ENCODE results near the gene KRTAP9-3.
"Not testable (repeated sequence)": the region's sequence is repeated elsewhere in the genome, so short reads cannot be mapped to it uniquely, and the experiment has no call there.

The KRTAP9-3 gene

DNA sequence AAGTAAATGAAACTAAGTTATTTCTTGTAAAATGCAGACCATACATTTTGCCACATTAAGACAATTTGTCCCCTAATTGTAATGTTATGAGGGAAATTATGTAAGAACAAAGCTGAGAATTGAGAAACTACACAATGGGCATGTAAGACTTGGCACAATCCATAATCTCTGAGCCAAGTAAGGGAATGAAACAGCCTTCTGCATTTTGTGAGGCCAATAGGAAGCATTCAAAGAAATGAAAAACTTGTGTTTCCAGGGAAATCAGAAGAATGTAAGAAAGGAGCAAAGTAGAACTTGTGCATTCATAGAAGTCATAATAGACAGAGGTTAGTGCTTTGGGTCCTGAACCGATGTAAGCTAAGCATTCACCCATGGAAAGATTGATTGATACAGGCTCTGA, 19.0 kb downstream of the KRTAP9-3 start:
- no peak for DNase-seq

DNA sequence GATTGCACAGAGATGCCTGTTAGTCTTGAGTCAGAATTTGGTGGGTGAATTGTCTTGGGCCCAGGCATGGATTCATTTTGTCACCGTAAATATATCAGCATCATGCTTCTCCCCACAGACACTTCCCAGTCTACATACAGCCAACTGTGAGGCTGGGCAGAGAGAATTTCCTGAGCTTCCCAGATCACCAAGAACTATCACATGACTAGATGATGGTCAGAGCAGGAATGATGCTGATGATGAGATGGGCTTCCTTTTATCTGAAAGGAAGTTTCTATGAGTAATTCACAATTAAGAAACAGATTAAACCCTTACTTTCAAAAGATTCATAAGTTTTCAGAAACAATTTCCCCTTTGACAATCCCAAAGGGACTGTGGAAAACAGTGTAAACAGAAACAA, 22.6 kb downstream of the KRTAP9-3 start:
- no peak for DNase-seq

DNA sequence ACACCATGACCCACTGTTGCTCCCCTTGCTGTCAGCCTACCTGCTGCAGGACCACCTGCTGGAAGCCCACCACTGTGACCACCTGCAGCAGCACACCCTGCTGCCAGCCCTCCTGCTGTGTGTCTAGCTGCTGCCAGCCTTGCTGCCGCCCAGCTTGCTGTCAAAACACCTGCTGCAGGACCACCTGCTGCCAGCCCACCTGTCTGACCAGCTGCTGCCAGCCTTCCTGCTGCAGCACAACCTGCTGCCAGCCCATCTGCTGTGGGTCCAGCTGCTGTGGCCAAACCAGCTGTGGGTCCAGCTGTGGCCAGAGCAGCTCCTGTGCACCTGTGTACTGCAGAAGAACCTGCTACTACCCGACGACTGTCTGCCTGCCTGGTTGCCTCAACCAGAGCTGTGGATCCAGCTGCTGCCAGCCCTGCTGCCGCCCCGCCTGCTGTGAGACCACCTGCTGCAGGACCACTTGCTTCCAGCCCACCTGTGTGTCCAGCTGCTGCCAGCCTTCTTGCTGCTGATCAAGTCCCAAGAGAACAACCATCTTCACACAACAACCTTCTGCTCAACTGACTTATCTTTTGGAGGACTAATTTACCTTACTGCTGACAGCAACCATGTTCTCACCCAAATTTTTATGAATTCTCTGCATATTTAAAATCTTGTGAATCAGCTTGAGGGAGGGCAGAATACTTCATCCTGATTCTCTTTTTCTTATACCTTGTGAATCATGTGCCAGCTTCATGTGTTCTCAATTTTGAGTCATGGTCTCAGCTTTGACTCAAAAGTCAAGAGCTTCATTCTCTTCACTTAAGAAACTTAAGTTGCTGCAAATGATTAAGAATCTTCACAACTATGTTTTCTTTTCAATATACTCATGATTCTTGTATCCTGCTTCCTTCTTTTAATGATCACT, 23.4 kb downstream of the KRTAP9-3 start, which contains the start of gene KRTAP9-9:
Gene KRTAP9-9, plus strand, starts transcription at position 4 of the 910 bp plus-strand sequence.
- DNase-seq = not testable (repeated sequence)

DNA sequence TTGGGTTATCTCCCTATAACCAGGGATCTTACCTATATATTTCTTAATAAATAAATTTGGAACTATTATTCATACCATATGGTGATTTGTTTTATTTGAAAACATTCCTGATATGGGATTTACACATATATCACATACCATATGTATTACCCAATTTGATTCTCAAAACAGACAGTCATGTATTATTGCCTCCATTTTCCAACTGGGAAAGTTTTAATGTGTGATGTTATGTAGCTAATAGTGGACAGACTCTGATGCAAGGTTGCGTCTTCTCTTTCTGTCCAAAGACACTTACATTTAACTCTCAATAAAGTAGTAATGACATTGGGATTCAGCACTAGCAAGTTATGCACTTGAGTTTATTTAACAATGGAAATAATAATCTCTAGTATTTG, 24.0 kb downstream of the KRTAP9-3 start:
- no peak for DNase-seq

DNA sequence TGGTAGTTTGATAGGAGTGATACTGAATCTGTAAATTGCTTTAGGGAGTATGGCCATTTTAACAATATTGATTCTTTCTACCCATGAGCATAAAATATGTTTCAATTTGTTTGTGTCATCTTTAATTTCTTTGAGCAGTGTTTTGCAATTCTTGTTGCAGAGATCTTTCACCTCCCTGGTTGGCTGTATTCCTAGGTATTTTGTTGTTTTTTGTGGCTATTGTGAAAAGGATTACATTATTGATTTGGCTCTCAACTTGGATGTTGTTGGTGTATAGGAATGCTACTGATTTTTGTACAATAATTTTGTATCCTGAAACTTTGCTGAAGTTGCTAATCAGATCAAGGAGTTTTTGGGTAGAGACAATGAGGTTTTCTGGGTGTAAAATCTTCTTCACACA, 26.2 kb downstream of the KRTAP9-3 start:
- no peak for DNase-seq

DNA sequence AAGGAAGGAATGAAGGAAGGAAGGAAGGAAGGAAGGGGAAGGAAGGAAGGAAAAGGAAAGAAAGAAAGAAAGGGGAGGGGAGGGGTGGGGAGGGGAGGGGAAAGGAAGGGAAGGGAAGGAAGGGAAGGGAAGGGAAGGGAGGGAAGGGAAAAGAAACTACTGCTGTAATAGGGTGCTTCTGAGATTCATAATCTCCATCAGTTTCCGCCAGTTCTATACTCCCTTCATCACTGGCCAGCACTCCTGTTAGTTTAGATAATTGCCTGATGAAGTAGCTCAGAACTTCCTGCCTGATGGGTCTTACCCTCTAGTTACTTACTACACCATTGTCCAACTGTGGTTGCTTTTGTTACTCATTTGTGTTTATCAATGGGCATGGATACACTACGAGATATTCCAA, 31.0 kb downstream of the KRTAP9-3 start:
- DNase-seq = no peak

DNA sequence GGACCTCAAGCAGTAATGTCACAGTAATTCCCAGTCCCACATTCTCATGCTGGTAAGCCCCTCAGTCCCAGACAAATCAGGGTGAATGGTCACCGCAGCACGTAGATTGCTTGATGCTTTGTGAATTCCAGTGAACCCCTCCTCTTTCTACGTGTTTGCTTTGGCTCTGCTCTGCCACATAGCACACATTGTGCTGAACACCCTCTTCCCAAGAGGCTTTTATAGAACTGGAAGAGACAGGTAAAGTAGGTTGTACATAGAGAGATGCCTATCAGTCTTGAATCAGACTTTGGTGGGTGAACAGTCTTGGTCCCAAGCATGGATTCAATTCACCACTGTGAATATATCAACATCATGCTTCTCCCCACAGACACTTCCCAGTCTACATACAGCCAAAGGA, 32.4 kb downstream of the KRTAP9-3 start:
- DNase-seq = no peak

DNA sequence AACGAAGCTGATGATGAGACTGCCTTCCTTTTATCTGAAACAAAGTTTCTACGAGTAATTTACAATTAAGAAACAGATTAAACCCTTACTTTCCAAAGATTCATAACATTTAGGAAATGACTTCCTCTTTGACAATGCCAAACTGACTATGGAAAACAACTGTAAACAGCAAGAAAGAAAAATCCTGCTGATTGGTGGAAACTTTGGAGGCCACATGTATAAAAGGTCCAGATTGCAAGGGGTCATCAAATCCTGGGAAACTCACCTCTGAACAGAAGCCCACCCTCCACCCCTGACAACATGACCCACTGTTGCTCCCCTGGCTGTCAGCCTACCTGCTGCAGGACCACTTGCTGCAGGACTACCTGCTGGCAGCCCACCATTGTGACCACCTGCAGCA, 32.8 kb downstream of the KRTAP9-3 start, which contains the start of gene KRTAP9-6:
Gene KRTAP9-6, plus strand, starts transcription at position 301 of the 400 bp plus-strand sequence. Its CDS starts 0 bp downstream, at position 301.
- DNase-seq = no peak

DNA sequence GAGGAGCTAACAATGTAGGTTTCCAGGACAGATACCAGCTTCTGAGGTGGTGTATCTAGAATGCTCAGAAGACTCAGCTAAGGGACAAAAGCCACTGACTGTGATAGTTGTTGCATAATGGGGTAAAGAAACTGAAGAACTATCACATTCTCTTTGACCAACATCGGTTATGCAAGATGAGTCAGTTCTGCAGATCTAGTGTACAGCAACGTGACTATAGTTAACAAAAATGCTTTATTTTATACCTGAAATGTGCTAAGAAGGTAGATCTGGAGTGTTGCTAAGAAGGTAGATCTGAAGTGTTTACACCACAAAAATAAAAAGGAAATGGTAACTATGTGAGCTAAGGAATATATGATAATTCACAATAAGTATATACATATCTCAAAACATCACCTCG, 35.5 kb downstream of the KRTAP9-3 start:
- DNase-seq = no peak

DNA sequence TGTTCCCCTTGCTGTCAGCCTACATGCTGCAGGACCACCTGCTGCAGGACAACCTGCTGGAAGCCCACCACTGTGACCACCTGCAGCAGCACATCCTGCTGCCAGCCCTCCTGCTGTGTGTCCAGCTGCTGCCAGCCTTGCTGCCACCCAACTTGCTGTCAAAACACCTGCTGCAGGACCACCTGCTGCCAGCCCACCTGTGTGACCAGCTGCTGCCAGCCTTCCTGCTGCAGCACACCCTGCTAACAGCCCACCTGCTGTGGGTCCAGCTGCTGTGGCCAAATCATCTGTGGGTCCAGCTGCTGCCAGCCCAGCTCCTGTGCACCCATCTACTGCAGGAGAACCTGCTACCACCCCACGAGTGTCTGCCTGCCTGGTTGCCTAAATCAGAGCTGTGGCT, 39.1 kb downstream of the KRTAP9-3 start:
- DNase-seq = not testable (repeated sequence)

DNA sequence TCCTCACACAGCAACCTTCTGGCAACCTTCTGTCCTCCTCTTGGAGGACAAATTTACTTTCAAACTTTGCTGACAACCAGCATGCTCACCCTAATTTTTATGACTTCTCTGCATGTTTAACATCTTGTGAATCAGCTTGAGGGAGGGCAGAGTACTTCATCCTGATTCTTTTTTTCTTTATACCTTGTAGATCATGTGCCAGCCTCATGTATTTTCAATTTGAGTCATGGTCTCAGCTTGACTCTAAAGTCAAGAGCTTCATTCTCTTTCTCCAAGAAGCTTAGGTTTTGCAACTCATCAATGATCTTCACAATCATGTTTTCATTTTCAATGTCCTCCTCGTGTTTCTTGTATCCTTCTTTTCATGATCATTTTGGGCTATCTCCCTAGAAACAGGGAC, 39.6 kb downstream of the KRTAP9-3 start:
- DNase-seq = no peak

DNA sequence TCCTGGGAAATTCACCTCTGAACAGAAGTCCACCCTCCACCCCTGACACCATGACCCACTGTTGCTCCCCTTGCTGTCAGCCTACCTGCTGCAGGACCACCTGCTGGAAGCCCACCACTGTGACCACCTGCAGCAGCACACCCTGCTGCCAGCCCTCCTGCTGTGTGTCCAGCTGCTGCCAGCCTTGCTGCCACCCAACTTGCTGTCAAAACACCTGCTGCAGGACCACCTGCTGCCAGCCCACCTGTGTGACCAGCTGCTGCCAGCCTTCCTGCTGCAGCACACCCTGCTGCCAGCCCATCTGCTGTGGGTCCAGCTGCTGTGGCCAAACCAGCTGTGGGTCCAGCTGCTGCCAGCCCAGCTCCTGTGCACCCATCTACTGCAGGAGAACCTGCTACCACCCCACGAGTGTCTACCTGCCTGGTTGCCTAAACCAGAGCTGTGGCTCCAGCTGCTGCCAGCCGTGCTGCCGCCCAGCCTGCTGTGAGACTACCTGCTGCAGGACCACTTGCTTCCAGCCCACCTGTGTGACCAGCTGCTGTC, 43.5 kb downstream of the KRTAP9-3 start, which contains the start of gene KRTAP9-7:
Gene KRTAP9-7, plus strand, starts transcription at position 51 of the 543 bp plus-strand sequence. Its CDS starts 0 bp downstream, at position 51.
- DNase-seq = not testable (repeated sequence)

DNA sequence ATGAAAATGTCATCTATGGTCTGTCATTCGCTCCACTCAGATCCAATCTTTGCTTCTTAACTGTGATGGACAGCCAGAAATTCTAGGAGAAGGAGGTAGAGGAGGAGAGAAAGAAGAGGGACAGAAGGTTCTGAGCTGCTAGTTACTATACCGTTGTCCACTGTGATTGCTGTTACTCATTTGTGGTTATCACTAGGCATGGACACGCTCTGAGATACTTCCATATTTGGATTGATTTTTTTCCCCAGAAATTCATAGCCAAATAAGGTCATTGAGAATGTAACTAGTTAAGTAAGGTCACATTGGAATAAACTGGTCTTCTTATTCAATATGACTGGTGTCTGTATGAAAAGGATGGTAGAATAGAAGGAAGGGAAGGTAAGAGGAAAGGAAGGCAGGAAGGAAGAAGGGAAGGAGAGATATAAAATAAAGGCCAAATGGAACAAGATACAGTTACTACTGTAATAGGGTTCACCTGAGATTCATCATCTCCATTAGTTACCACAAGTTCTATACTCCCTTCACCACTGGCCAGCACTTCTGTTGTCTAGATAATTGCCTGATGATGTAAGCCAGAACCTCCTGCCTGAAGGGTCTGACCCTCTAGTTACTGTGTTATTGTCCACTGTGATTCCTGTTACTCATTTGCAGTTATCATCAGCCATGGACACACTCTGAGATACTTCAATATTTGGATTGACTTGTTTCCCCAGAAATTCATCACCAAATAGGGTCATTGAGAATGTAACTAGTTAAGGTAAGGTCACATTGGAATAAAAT, 46.1 kb downstream of the KRTAP9-3 start:
- DNase-seq = no peak

Data from T-helper 2 cell (primary cell).